Measurements from ENCODE around the gene ZDHHC9. TPM values are rescaled to one million over a fixed set of nuclear protein-coding genes. Genes with fewer than 3 reads are reported as not detected.

ZDHHC9 gene
- total and polyA plus RNA-seq, 2 donors (not counting 1 experiment from before 2014, with no cell fraction given): 1.3 to 6.1 TPM

GRCh38 chrX:129842510-129843208, 1.0 kb downstream of the ZDHHC9 start:
- H3K27me3 ChIP-seq (replicated peaks in 1 of 4; ENCODE audit: control extremely low read depth in 1 of 4, control insufficient read depth in 3 of 4, insufficient read depth in 4 of 4, low read length in 3 of 4): peaks cover 0 to 3% (median 0%) of the 10 kb centered on the region in 4 experiments
- ATAC-seq (ENCODE audit: low read depth) (no peak), DNase-seq (peak; percentile 24)
- H4K20me1 ChIP-seq (ENCODE audit: control insufficient read depth, insufficient read depth, low read length, poor library complexity, severe bottlenecking): no peaks in the 10 kb centered on the region
- H3K79me2 ChIP-seq (ENCODE audit: control insufficient read depth, insufficient read depth, low read length): no peaks in the 10 kb centered on the region
- Mint-ChIP-seq H3K9me3 (ENCODE audit: insufficient read depth) (no peaks in the 10 kb centered on the region), H3K27me3 (no peaks in the 10 kb centered on the region), H3K27ac (no peak overlapping the region), H3K4me3 (peak overlapping the region; percentile 84), H3K4me1 (peaks cover 19% of the 10 kb centered on the region)
- intact Hi-C loops (cut with micrococcal nuclease): loop anchor here (2.0 to 10.0 kb wide), 3 partner anchors 64 to 182 kb away; partner anchors contain the start of genes BCORL1 and UTP14A
- peak overlapping the region in 4 of 5 experiments; percentile 68 to 75 (median 72) for H3K4me3 ChIP-seq (ENCODE audit: control extremely low read depth in 1 of 5, extremely low read depth in 1 of 5, insufficient read depth in 1 of 5, low read depth in 2 of 5, low read length in 4 of 5)
- no peaks in the 10 kb centered on the region for H3K9me3 ChIP-seq (ENCODE audit: control extremely low read depth in 1 of 3, control insufficient read depth in 2 of 3, insufficient read depth in 1 of 3, low read length in 2 of 3)
- H3K4me1 ChIP-seq (ENCODE audit: control insufficient read depth in 2 of 2, insufficient read depth in 2 of 2, low read length in 2 of 2): peaks cover 4 to 11% of the 10 kb centered on the region in 2 donors
- no peaks in the 10 kb centered on the region for H3K36me3 ChIP-seq (replicated peaks in 1 of 2; ENCODE audit: control extremely low read depth in 1 of 2, control insufficient read depth in 1 of 2, extremely low read depth in 1 of 2, insufficient read depth in 2 of 2, low read length in 1 of 2)
- H3K4me2 ChIP-seq (replicated peaks; ENCODE audit: low read depth, low read length, poor library complexity, severe bottlenecking): peak overlapping the region; percentile 78
- H3K27ac ChIP-seq (ENCODE audit: low read length in 2 of 2): no peak overlapping the region
- ChIA-PET POLR2A (no interaction called here), CTCF (no interaction called here)
- H2AFZ ChIP-seq (ENCODE audit: insufficient read depth, low read depth, low read length, poor library complexity, severe bottlenecking): peak overlapping the region; percentile 87
- H3K9ac ChIP-seq (ENCODE audit: low read length): peak overlapping the region; percentile 76
- TF ChIP-seq EZH2 (IDR thresholded peaks at IDR 0.05; ENCODE audit: borderline replicate concordance, insufficient read depth, low read depth, low read length, poor library complexity, severe bottlenecking): no peak
- TF ChIP-seq, protein P1, sequence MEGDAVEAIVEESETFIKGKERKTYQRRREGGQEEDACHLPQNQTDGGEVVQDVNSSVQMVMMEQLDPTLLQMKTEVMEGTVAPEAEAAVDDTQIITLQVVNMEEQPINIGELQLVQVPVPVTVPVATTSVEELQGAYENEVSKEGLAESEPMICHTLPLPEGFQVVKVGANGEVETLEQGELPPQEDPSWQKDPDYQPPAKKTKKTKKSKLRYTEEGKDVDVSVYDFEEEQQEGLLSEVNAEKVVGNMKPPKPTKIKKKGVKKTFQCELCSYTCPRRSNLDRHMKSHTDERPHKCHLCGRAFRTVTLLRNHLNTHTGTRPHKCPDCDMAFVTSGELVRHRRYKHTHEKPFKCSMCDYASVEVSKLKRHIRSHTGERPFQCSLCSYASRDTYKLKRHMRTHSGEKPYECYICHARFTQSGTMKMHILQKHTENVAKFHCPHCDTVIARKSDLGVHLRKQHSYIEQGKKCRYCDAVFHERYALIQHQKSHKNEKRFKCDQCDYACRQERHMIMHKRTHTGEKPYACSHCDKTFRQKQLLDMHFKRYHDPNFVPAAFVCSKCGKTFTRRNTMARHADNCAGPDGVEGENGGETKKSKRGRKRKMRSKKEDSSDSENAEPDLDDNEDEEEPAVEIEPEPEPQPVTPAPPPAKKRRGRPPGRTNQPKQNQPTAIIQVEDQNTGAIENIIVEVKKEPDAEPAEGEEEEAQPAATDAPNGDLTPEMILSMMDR (IDR thresholded peaks at IDR 0.05): no peak
- WGBS (ENCODE audit: insufficient coverage): 2% methylated on average over 10 of the region's 17 CpGs

- no peak for ATAC-seq (ENCODE audit: low read depth)
- WGBS (ENCODE audit: insufficient coverage): 77% methylated on average over 4 of the region's 5 CpGs
- H3K9me3 ChIP-seq (ENCODE audit: control extremely low read depth in 1 of 3, control insufficient read depth in 2 of 3, insufficient read depth in 1 of 3, low read length in 2 of 3): no peaks in the 10 kb centered on the region
- Mint-ChIP-seq H3K27me3 (no peaks in the 10 kb centered on the region), H3K4me3 (no peak overlapping the region), H3K9me3 (ENCODE audit: insufficient read depth) (no peaks in the 10 kb centered on the region), H3K27ac (no peak overlapping the region), H3K4me1 (peaks cover 19% of the 10 kb centered on the region)
- H3K27me3 ChIP-seq (replicated peaks in 1 of 4; ENCODE audit: control extremely low read depth in 1 of 4, control insufficient read depth in 3 of 4, insufficient read depth in 4 of 4, low read length in 3 of 4): peaks cover 0 to 3% (median 0%) of the 10 kb centered on the region in 4 experiments
- no peaks in the 10 kb centered on the region for H3K36me3 ChIP-seq (replicated peaks in 1 of 2; ENCODE audit: control extremely low read depth in 1 of 2, control insufficient read depth in 1 of 2, extremely low read depth in 1 of 2, insufficient read depth in 2 of 2, low read length in 1 of 2)
- no peak overlapping the region for H3K27ac ChIP-seq (ENCODE audit: low read length in 2 of 2)
- H4K20me1 ChIP-seq (ENCODE audit: control insufficient read depth, insufficient read depth, low read length, poor library complexity, severe bottlenecking): no peaks in the 10 kb centered on the region
- H3K4me3 ChIP-seq (ENCODE audit: control extremely low read depth in 1 of 5, extremely low read depth in 1 of 5, insufficient read depth in 1 of 5, low read depth in 2 of 5, low read length in 4 of 5): no peak overlapping the region
- POLR2A ChIA-PET: no interaction called here
- H2AFZ ChIP-seq (ENCODE audit: insufficient read depth, low read depth, low read length, poor library complexity, severe bottlenecking): no peak overlapping the region
- no peak for TF ChIP-seq EZH2 (IDR thresholded peaks at IDR 0.05; ENCODE audit: borderline replicate concordance, insufficient read depth, low read depth, low read length, poor library complexity, severe bottlenecking)
- TF ChIP-seq, protein P1 (IDR thresholded peaks at IDR 0.05): no peak
- intact Hi-C loops (cut with micrococcal nuclease): loop anchor here (5.0 to 10.0 kb wide), 2 partner anchors 142 to 184 kb away; partner anchors contain the start of gene BCORL1
- H3K4me1 ChIP-seq (ENCODE audit: control insufficient read depth in 2 of 2, insufficient read depth in 2 of 2, low read length in 2 of 2): peaks cover 4 to 11% of the 10 kb centered on the region in 2 donors
- DNase-seq: no peak
- H3K4me2 ChIP-seq (replicated peaks; ENCODE audit: low read depth, low read length, poor library complexity, severe bottlenecking): no peak overlapping the region
- no peak overlapping the region for H3K9ac ChIP-seq (ENCODE audit: low read length)
- no peaks in the 10 kb centered on the region for H3K79me2 ChIP-seq (ENCODE audit: control insufficient read depth, insufficient read depth, low read length)
- CTCF ChIA-PET: no interaction called here
These were observed 3.3 kb downstream of the ZDHHC9 start for GRCh38 chrX:129840344-129840743.
